HepG2 (cell line): ENCODE measurements around the gene TBC1D16. TPM values are rescaled to one million over a fixed set of nuclear protein-coding genes. Genes with fewer than 3 reads are reported as not detected.

Experiments used
- AFF4 ChIP-seq: sonication (generic); formaldehyde crosslinking; IDR thresholded peaks from 2 replicates; pipeline ENCODE4 v1.4.0; 2020; ENCODE audit warnings: missing genetic modification reagents
- CENPT ChIP-seq: sonication (generic); formaldehyde crosslinking; IDR thresholded peaks from 2 replicates; pipeline ENCODE4 v1.8.0; 2022; ENCODE audit warnings: low read depth, mild to moderate bottlenecking, moderate library complexity, missing genetic modification reagents
- DPF2 ChIP-seq: sonication (generic); formaldehyde crosslinking; IDR thresholded peaks from 2 replicates; pipeline ENCODE4 v1.4.0; 2020; ENCODE audit warnings: mild to moderate bottlenecking, low read depth, missing genetic modification reagents, borderline replicate concordance
- LCORL ChIP-seq, 2 experiments: fragments of 450-650 bp in 1 of 2; sonication (generic) in 1 of 2; formaldehyde crosslinking in 1 of 2; IDR thresholded peaks; 2 replicates each; pipeline versions ENCODE4 v1.5.0 to v1.6.1; 2017 to 2020; ENCODE audit warnings: antibody characterized with exemption in 1 of 2, missing genetic modification reagents in 1 of 2
- SIN3B ChIP-seq: fragments of 150-350 bp; IDR thresholded peaks from 2 replicates; pipeline ENCODE4 v1.6.1; 2014; ENCODE audit warnings: low read length
- SP2 ChIP-seq: sonication (generic); formaldehyde crosslinking; IDR thresholded peaks from 2 replicates; pipeline ENCODE4 v1.5.1; 2020; ENCODE audit warnings: mild to moderate bottlenecking, missing genetic modification reagents
- ZBTB38 ChIP-seq: sonication (generic); formaldehyde crosslinking; IDR thresholded peaks from 2 replicates; pipeline ENCODE4 v1.5.1; 2020; ENCODE audit warnings: mild to moderate bottlenecking, missing genetic modification reagents
- ZBTB44 ChIP-seq: sonication (generic); formaldehyde crosslinking; IDR thresholded peaks from 2 replicates; pipeline ENCODE4 v1.4.0; 2020; ENCODE audit warnings: missing genetic modification reagents
- ZFYVE20 ChIP-seq: sonication (generic); formaldehyde crosslinking; IDR thresholded peaks from 2 replicates; pipeline ENCODE4 v1.8.0; 2023; ENCODE audit warnings: low read depth, mild to moderate bottlenecking, moderate library complexity, missing genetic modification reagents, borderline replicate concordance
- ZKSCAN5 ChIP-seq: sonication (generic); formaldehyde crosslinking; IDR thresholded peaks from 2 replicates; pipeline ENCODE4 v1.5.1; 2020; ENCODE audit warnings: mild to moderate bottlenecking, missing genetic modification reagents
- ZKSCAN8 ChIP-seq: IDR thresholded peaks from 2 replicates; pipeline ENCODE4 v1.6.1; 2016; ENCODE audit warnings: borderline replicate concordance, missing genetic modification reagents, missing compliant biosample characterization
- ZNF12 ChIP-seq: sonication (generic); formaldehyde crosslinking; IDR thresholded peaks from 2 replicates; pipeline ENCODE4 v1.5.0; 2020; ENCODE audit warnings: missing genetic modification reagents
- ZNF296 ChIP-seq: sonication (generic); formaldehyde crosslinking; conservative IDR thresholded peaks from 2 replicates; pipeline ENCODE4 v1.5.0; 2020; ENCODE audit warnings: mild to moderate bottlenecking, missing genetic modification reagents
- ZNF34 ChIP-seq: sonication (generic); formaldehyde crosslinking; IDR thresholded peaks from 2 replicates; pipeline ENCODE4 v1.4.0; 2020; ENCODE audit warnings: mild to moderate bottlenecking, missing genetic modification reagents, borderline replicate concordance
- ZNF615 ChIP-seq: sonication (generic); formaldehyde crosslinking; IDR thresholded peaks from 2 replicates; pipeline ENCODE4 v1.5.0; 2020; ENCODE audit warnings: mild to moderate bottlenecking, missing genetic modification reagents, borderline replicate concordance
- ZSCAN20 ChIP-seq: sonication (generic); formaldehyde crosslinking; IDR thresholded peaks from 2 replicates; pipeline ENCODE4 v1.4.0; 2020; ENCODE audit warnings: missing genetic modification reagents, mild to moderate bottlenecking, borderline replicate concordance
- polyA plus RNA-seq, 8 experiments: library from polyadenylated mRNA; depleted of rRNA in 3 of 8; stranded (reverse) in 7 of 8; unstranded in 1 of 8; fragments of >200 nt; fragmentation: Illumina TruSeq in 4 of 8; extraction: Trizol in 4 of 8; gene quantifications; 2 replicates each; pipeline versions ENCODE4 v1.2.1 to v1.2.3, GENCODE V29; 2011 to 2016; ENCODE audit warnings: low read depth in 4 of 8, missing spikeins in 1 of 8, mixed read lengths in 1 of 8; ENCODE audit not compliant: insufficient read depth in 1 of 8
- total RNA-seq, 5 experiments: library from RNA; depleted of rRNA; stranded (reverse); fragments of >200 nt; fragmentation: Illumina TruSeq; extraction: Trizol; gene quantifications; 2 replicates each; pipeline ENCODE4 v1.2.3, GENCODE V29; 2016; ENCODE audit warnings: low read depth in 1 of 5
- TF ChIP-seq, protein P1 (sequence below): sonication (generic); formaldehyde crosslinking; IDR thresholded peaks from 2 replicates; pipeline ENCODE4 v1.9.0; 2021; ENCODE audit warnings: mild to moderate bottlenecking, missing genetic modification reagents

The TBC1D16 gene
- total and polyA plus RNA-seq, 2 of the 13 experiments (the other 11 are each of a cell fraction or from before 2014, with no cell fraction given), result 14.9 to 24.9 TPM

DNA sequence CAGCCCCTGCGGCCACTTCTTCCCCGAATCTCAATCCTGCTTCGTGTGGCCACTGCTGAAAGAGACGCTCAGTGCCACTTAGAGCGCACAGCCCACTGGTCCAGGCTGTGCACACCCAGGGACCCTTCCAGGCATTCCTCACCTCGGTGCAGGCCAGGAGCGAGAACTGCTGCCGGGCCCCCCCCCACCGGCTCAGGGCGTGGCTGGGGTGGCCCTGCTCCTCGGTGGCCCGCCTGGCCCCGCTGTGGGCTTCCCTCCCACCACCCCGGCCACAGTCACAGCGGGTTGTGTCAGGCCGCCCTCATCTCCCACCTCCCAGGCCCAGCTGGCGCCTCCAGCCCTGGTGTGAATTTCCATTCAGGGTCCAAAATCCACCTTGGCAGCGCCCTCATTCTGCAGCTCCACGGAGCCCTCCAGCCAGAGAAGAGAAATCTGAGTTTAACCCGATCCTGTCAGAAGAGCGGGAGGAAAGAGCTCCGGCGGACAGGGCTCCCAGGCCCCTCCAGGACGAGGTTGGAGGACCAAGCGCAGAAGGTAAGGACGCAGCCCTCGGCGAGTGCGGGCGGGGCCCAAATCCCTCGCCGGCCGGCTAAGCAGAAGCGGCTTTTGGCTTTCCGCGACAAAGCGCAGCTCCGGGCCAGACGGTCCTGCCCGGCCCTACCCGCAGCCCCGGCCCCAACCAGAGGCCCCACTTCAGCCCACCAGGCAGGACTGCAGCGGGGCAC, 12.0 kb downstream of the TBC1D16 start (continued):
- TF ChIP-seq, protein P1, sequence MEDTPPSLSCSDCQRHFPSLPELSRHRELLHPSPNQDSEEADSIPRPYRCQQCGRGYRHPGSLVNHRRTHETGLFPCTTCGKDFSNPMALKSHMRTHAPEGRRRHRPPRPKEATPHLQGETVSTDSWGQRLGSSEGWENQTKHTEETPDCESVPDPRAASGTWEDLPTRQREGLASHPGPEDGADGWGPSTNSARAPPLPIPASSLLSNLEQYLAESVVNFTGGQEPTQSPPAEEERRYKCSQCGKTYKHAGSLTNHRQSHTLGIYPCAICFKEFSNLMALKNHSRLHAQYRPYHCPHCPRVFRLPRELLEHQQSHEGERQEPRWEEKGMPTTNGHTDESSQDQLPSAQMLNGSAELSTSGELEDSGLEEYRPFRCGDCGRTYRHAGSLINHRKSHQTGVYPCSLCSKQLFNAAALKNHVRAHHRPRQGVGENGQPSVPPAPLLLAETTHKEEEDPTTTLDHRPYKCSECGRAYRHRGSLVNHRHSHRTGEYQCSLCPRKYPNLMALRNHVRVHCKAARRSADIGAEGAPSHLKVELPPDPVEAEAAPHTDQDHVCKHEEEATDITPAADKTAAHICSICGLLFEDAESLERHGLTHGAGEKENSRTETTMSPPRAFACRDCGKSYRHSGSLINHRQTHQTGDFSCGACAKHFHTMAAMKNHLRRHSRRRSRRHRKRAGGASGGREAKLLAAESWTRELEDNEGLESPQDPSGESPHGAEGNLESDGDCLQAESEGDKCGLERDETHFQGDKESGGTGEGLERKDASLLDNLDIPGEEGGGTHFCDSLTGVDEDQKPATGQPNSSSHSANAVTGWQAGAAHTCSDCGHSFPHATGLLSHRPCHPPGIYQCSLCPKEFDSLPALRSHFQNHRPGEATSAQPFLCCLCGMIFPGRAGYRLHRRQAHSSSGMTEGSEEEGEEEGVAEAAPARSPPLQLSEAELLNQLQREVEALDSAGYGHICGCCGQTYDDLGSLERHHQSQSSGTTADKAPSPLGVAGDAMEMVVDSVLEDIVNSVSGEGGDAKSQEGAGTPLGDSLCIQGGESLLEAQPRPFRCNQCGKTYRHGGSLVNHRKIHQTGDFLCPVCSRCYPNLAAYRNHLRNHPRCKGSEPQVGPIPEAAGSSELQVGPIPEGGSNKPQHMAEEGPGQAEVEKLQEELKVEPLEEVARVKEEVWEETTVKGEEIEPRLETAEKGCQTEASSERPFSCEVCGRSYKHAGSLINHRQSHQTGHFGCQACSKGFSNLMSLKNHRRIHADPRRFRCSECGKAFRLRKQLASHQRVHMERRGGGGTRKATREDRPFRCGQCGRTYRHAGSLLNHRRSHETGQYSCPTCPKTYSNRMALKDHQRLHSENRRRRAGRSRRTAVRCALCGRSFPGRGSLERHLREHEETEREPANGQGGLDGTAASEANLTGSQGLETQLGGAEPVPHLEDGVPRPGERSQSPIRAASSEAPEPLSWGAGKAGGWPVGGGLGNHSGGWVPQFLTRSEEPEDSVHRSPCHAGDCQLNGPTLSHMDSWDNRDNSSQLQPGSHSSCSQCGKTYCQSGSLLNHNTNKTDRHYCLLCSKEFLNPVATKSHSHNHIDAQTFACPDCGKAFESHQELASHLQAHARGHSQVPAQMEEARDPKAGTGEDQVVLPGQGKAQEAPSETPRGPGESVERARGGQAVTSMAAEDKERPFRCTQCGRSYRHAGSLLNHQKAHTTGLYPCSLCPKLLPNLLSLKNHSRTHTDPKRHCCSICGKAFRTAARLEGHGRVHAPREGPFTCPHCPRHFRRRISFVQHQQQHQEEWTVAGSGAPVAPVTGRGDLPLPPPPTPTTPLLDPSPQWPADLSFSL (CRISPR knock-in tag), result no peak
- TF ChIP-seq CENPT (no peak), ZKSCAN5 (CRISPR knock-in tag) (no peak), ZNF34 (peak; percentile 67; the same call in 1 of the 2 replicates), ZNF12 (CRISPR knock-in tag) (peak; percentile 64; the same call in 1 of the 2 replicates), LCORL (IDR thresholded peaks at IDR 0.05) (no peak), LCORL (CRISPR knock-in tag; IDR thresholded peaks at IDR 0.05) (peak; percentile 96), SP2 (CRISPR knock-in tag) (no peak), ZFYVE20 (CRISPR knock-in tag) (no peak), ZSCAN20 (CRISPR knock-in tag) (no peak), ZNF615 (no peak), AFF4 (CRISPR knock-in tag) (peak; percentile 79; the same call in 1 of the 2 replicates), ZBTB38 (CRISPR knock-in tag) (peak; percentile 80), ZNF296 (CRISPR knock-in tag) (no peak), SIN3B (no peak), ZBTB44 (0 out of 2 replicates have a peak, but pooled peaks have one; percentile 70), ZKSCAN8 (CRISPR knock-in tag) (peak; percentile 56; the same call in 1 of the 2 replicates), DPF2 (CRISPR knock-in tag) (peak; percentile 22; the same call in 1 of the 2 replicates)
